Measurements from ENCODE around the gene IZUMO1R.
A peak's percentile ranks its signal among the peaks of the same experiment; 100 is the strongest.
"Not testable (repeated sequence)": the region's sequence is repeated elsewhere in the genome, so short reads cannot be mapped to it uniquely, and the experiment has no call there.

IZUMO1R gene

DNA sequence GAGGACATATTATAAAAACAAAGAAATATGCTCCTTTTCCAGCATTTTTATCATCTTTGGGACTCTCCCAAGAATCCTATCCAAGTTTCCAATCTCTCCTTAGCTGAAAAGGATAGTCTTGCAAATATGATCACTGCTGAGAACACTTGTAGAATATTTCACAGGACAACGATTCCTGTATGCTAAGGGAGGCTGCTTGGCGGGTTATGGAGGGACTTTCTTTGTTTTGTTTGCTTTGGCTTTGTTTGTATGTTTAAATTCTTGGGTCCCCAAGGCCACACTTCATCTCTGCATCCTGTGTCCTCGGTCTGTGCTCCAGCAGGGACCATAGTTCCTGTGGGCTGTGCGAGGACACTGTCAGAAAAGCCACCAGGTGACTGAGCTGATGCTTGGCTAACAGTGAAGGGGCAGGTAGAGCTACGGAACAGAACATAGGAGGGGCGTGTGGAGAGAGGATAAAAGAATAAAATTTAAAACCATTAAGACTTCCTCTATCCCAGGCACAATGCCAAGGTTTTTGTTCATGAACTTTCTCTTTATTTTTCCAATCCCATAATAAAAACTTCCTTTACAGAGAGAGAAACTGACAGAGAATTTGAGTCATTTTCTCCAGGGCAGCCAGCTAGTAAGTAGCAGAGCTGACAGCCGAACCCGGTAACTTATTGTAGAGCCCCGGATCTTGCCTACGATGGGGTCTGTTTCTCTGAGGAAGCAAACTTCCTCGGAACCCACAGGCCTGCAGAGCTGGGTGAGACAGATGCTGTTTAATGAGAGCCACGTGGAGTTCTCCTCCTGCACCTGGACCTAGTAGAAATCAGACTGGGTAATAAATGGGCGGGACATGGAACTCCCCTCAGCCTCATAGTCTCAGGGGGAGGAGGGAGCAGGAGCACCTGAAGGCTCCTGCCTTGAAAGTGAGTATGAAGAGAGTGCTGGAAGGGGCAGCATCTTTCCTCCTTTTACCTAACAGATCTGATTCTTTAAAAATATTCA is at the start of gene IZUMO1R:
TSS of gene IZUMO1R (plus strand) at position 615 of the 993 bp plus-strand sequence. CDS start 1,057 bp downstream, outside the sequence.
- Histone ChIP-seq H3K4me1 (ENCODE audit: control insufficient read depth, insufficient read depth, low read length) (peaks cover 7% of the 10 kb centered on the region), H3K36me3 (ENCODE audit: control insufficient read depth, insufficient read depth, low read length, severe bottlenecking) (no peaks in the 10 kb centered on the region), H3K9me3 (ENCODE audit: control insufficient read depth, low read length) (no peaks in the 10 kb centered on the region), H3K9ac (ENCODE audit: low read length) (no peak within 1 kb of the TSS), H3K27me3 (replicated peaks; ENCODE audit: control insufficient read depth, insufficient read depth, low read length) (no peaks in the 10 kb centered on the region), H3K4me3 (ENCODE audit: low read length) (no peak within 1 kb of the TSS)
- DNase-seq (ENCODE audit: low read depth): peak; percentile 28

GRCh38 chr11:94271885-94272372 is 32.5 kb upstream of the IZUMO1R start:
- H3K36me3 ChIP-seq (ENCODE audit: control insufficient read depth, insufficient read depth, low read length, severe bottlenecking): no peaks in the 10 kb centered on the region
- H3K4me1 ChIP-seq (ENCODE audit: control insufficient read depth, insufficient read depth, low read length): no peaks in the 10 kb centered on the region
- DNase-seq (ENCODE audit: low read depth): no peak
- no peaks in the 10 kb centered on the region for H3K27me3 ChIP-seq (replicated peaks; ENCODE audit: control insufficient read depth, insufficient read depth, low read length)
- no peak overlapping the region for H3K9ac ChIP-seq (ENCODE audit: low read length)
- peaks cover 3% of the 10 kb centered on the region for H3K9me3 ChIP-seq (ENCODE audit: control insufficient read depth, low read length)
- H3K4me3 ChIP-seq (ENCODE audit: low read length): no peak overlapping the region

DNA sequence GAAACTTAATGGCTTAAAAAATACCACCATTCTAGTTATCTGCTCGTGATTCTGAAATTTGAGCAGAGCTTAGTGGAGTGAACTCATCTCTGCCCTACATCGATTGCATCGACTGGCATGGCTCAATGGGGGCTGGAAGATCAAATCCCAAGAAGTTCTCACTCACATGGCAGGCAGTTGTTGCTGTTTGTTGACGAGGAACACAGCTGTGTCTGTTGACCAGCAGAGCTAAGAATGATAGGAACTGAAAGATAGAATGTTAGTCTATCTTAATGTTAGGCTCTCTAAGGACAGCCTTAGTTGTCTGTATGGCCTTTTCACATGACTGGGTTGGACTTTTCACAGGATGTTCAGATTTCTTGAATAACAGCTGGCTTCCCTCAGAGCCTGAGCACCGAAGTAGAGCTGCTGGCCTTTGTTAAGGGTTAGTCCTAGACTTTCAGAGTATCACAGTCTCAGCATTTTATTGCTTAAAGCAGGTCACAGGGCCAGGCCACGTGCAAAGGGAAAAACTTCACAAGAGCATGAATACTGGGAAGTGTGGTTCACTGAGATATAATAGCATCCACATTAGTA is 31.6 kb upstream of the IZUMO1R start:
- Histone ChIP-seq H3K9ac (ENCODE audit: low read length) (no peak overlapping the region), H3K36me3 (ENCODE audit: control insufficient read depth, insufficient read depth, low read length, severe bottlenecking) (no peaks in the 10 kb centered on the region)

DNA sequence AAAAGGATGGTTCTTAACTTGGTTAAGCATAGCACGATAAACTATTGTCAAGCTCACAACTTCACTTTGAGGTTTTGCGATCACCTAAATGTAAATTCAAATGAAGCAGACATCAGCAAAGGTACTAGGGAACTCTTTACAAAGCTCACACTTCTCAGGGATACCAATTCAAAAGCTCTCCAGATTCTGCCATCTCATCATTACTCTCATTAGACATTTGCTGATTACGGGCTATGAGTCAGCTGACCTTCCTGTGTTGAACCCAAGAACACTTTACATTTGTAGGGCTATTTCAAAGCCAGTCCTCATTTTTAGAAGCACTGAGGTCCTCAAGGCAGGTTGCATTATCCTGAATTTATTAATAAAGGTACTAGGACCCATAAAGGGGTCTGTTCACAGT is 28.4 kb upstream of the IZUMO1R start:
- no peak for DNase-seq (ENCODE audit: low read depth)
- no peak overlapping the region for H3K4me3 ChIP-seq (ENCODE audit: low read length)

More for the DNA sequence above, 31.6 kb upstream of the IZUMO1R start:
- H3K27me3 ChIP-seq (replicated peaks; ENCODE audit: control insufficient read depth, insufficient read depth, low read length): no peaks in the 10 kb centered on the region
- H3K4me1 ChIP-seq (ENCODE audit: control insufficient read depth, insufficient read depth, low read length): no peaks in the 10 kb centered on the region
- DNase-seq (ENCODE audit: low read depth): no peak
- no peak overlapping the region for H3K4me3 ChIP-seq (ENCODE audit: low read length)
- peaks cover 3% of the 10 kb centered on the region for H3K9me3 ChIP-seq (ENCODE audit: control insufficient read depth, low read length)

GRCh38 chr11:94276943-94277342 is 27.4 kb upstream of the IZUMO1R start:
- Histone ChIP-seq H3K4me1 (ENCODE audit: control insufficient read depth, insufficient read depth, low read length) (no peaks in the 10 kb centered on the region), H3K9ac (ENCODE audit: low read length) (no peak overlapping the region), H3K27me3 (replicated peaks; ENCODE audit: control insufficient read depth, insufficient read depth, low read length) (no peaks in the 10 kb centered on the region), H3K4me3 (ENCODE audit: low read length) (no peak overlapping the region), H3K36me3 (ENCODE audit: control insufficient read depth, insufficient read depth, low read length, severe bottlenecking) (no peaks in the 10 kb centered on the region), H3K9me3 (ENCODE audit: control insufficient read depth, low read length) (peaks cover 3% of the 10 kb centered on the region)
- DNase-seq (ENCODE audit: low read depth): no peak

More for the DNA sequence above, 28.4 kb upstream of the IZUMO1R start:
- Histone ChIP-seq H3K27me3 (replicated peaks; ENCODE audit: control insufficient read depth, insufficient read depth, low read length) (no peaks in the 10 kb centered on the region), H3K9ac (ENCODE audit: low read length) (no peak overlapping the region), H3K4me1 (ENCODE audit: control insufficient read depth, insufficient read depth, low read length) (no peaks in the 10 kb centered on the region), H3K9me3 (ENCODE audit: control insufficient read depth, low read length) (peaks cover 3% of the 10 kb centered on the region), H3K36me3 (ENCODE audit: control insufficient read depth, insufficient read depth, low read length, severe bottlenecking) (no peaks in the 10 kb centered on the region)

DNA sequence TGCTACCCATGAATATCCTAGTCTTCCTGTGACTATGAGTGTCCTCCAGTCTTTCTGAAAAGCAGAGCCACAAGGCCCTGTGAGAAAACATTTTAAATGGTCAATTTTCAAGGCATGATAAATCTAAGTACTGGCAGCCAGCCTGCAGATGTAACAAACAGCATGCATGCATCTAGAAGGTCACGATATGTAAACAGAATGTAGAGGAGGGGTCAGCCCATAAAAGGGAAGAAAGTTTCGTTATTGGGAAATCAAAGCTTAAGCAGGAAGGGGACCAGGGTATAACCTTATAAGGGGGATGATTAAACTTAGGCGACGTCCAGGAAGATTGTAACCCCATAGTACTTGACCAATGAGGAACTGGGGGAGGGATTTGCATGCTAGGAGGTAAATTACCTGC is 26.2 kb upstream of the IZUMO1R start:
- not testable (repeated sequence) for H3K9ac ChIP-seq (ENCODE audit: low read length); H3K36me3 ChIP-seq (ENCODE audit: control insufficient read depth, insufficient read depth, low read length, severe bottlenecking); H3K27me3 ChIP-seq (replicated peaks; ENCODE audit: control insufficient read depth, insufficient read depth, low read length); H3K4me1 ChIP-seq (ENCODE audit: control insufficient read depth, insufficient read depth, low read length); H3K4me3 ChIP-seq (ENCODE audit: low read length); H3K9me3 ChIP-seq (ENCODE audit: control insufficient read depth, low read length)
- peak; percentile 12 for DNase-seq (ENCODE audit: low read depth)

- no peaks in the 10 kb centered on the region for H3K27me3 ChIP-seq (replicated peaks; ENCODE audit: control insufficient read depth, insufficient read depth, low read length)
- DNase-seq (ENCODE audit: low read depth): no peak
- H3K9ac ChIP-seq (ENCODE audit: low read length): no peak overlapping the region
- H3K4me3 ChIP-seq (ENCODE audit: low read length): no peak overlapping the region
- H3K36me3 ChIP-seq (ENCODE audit: control insufficient read depth, insufficient read depth, low read length, severe bottlenecking): no peaks in the 10 kb centered on the region
- no peaks in the 10 kb centered on the region for H3K4me1 ChIP-seq (ENCODE audit: control insufficient read depth, insufficient read depth, low read length)
- peaks cover 2% of the 10 kb centered on the region for H3K9me3 ChIP-seq (ENCODE audit: control insufficient read depth, low read length)
Measured at GRCh38 chr11:94279996-94280395, 24.4 kb upstream of the IZUMO1R start.

DNA sequence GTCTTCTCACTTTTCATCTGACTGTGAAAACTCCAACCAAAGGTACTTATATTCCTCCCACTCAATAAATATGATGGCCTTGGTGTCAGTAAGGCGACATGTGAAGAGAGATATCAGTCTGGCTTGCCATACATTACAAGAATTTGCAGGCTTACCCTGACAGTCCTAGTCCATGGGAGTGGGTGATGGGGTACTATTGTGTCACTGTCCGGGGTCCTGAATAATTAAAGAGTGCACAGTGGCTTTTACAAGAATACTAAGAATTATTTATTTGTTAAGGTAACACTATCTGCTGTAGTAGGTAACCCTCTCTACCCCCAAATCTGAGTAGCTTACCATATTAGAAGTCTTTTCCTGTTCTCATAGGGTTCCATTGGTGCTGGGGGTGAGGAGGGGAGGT is 23.1 kb upstream of the IZUMO1R start:
- Histone ChIP-seq H3K4me3 (ENCODE audit: low read length) (no peak overlapping the region), H3K27me3 (replicated peaks; ENCODE audit: control insufficient read depth, insufficient read depth, low read length) (no peaks in the 10 kb centered on the region), H3K4me1 (ENCODE audit: control insufficient read depth, insufficient read depth, low read length) (no peaks in the 10 kb centered on the region), H3K36me3 (ENCODE audit: control insufficient read depth, insufficient read depth, low read length, severe bottlenecking) (no peaks in the 10 kb centered on the region), H3K9ac (ENCODE audit: low read length) (no peak overlapping the region), H3K9me3 (ENCODE audit: control insufficient read depth, low read length) (no peaks in the 10 kb centered on the region)
- DNase-seq (ENCODE audit: low read depth): no peak

DNA sequence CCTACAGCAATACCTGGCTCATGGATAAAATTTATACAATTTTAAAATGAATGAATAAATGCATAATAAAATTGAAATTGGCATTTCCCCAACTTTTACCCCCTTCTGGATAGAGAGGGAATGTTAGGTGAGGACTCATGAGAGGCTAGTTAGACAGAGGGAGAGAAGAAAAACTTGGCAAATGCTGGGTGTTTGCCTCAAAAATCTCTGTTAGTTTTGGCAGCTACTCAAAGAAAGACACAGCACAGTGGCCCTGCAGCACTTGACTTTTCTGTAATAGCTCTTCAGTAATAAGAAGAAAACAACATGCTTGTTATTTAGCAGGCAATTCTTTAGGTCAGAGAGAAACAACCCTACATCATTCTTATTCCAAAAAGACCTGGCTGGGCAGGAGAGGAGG is 20.7 kb upstream of the IZUMO1R start:
- Histone ChIP-seq H3K4me3 (ENCODE audit: low read length) (no peak overlapping the region), H3K4me1 (ENCODE audit: control insufficient read depth, insufficient read depth, low read length) (no peaks in the 10 kb centered on the region), H3K9me3 (ENCODE audit: control insufficient read depth, low read length) (no peaks in the 10 kb centered on the region), H3K9ac (ENCODE audit: low read length) (no peak overlapping the region), H3K27me3 (replicated peaks; ENCODE audit: control insufficient read depth, insufficient read depth, low read length) (no peaks in the 10 kb centered on the region), H3K36me3 (ENCODE audit: control insufficient read depth, insufficient read depth, low read length, severe bottlenecking) (no peaks in the 10 kb centered on the region)
- peak; percentile 17 for DNase-seq (ENCODE audit: low read depth)

DNA sequence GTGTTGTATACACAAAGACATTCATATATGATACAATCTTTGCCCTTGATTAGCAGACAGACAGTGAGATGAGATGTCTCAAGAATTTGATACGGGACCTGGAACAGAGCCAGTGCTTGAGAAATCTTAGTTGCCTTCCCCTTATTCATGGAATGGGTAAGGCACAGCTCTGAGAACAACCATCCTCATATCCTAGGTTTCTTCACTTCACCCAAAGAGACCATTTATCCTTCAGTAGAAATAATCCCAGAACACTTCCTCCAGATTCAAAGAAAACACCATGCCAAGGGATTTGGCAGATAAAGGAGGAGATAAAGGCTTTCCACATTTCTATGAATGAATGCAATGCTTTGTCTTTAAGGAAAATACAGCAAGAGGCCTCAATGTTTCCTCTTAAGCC is 8.8 kb upstream of the IZUMO1R start:
- peaks cover 5% of the 10 kb centered on the region for H3K9me3 ChIP-seq (ENCODE audit: control insufficient read depth, low read length)
- H3K4me3 ChIP-seq (ENCODE audit: low read length): no peak overlapping the region
- H3K4me1 ChIP-seq (ENCODE audit: control insufficient read depth, insufficient read depth, low read length): no peaks in the 10 kb centered on the region
- no peaks in the 10 kb centered on the region for H3K27me3 ChIP-seq (replicated peaks; ENCODE audit: control insufficient read depth, insufficient read depth, low read length)
- H3K36me3 ChIP-seq (ENCODE audit: control insufficient read depth, insufficient read depth, low read length, severe bottlenecking): no peaks in the 10 kb centered on the region
- no peak overlapping the region for H3K9ac ChIP-seq (ENCODE audit: low read length)
- DNase-seq (ENCODE audit: low read depth): no peak

GRCh38 chr11:94297985-94298576 is 6.3 kb upstream of the IZUMO1R start:
- H3K36me3 ChIP-seq (ENCODE audit: control insufficient read depth, insufficient read depth, low read length, severe bottlenecking): no peaks in the 10 kb centered on the region
- no peak overlapping the region for H3K9ac ChIP-seq (ENCODE audit: low read length)
- H3K4me1 ChIP-seq (ENCODE audit: control insufficient read depth, insufficient read depth, low read length): no peaks in the 10 kb centered on the region
- no peaks in the 10 kb centered on the region for H3K9me3 ChIP-seq (ENCODE audit: control insufficient read depth, low read length)
- H3K27me3 ChIP-seq (replicated peaks; ENCODE audit: control insufficient read depth, insufficient read depth, low read length): no peaks in the 10 kb centered on the region
- no peak overlapping the region for H3K4me3 ChIP-seq (ENCODE audit: low read length)
- peak; percentile 31 for DNase-seq (ENCODE audit: low read depth)
